ENCODE data around the gene GAS7.

Gene GAS7

DNA sequence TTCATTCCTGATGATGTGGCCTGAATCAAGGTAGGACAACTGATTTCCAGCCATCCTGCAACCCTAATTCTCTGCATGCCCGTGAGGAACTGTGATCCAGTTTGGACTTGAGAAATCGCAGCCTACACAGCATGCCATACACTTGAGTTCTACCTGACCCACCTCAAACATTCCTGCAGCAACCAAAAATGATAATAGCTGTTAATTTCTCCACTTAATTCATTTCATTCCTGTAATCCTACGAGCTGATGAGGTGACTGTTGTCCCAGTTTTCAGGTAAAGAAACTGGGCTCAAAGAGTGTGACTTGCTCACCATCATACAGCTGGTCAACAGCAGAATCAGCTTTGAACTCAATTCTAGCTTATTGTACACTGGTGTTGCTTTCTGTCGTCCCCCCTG is 2.2 kb upstream of the GAS7 start:
- H3K9me3 ChIP-seq (ENCODE audit: control insufficient read depth in 2 of 2, low read length in 2 of 2) = peaks cover 0 to 7% of the 10 kb centered on the region in 2 donors
- H3K4me3 ChIP-seq (ENCODE audit: low read length in 2 of 2) = no peak overlapping the region
- peaks cover 8 to 13% of the 10 kb centered on the region in 2 donors for H3K27me3 ChIP-seq (ENCODE audit: control insufficient read depth in 1 of 2, insufficient read depth in 2 of 2, low read length in 2 of 2)
- no peak overlapping the region for H3K9ac ChIP-seq (ENCODE audit: low read length in 2 of 2)
- H3K4me1 ChIP-seq (ENCODE audit: control insufficient read depth, insufficient read depth, low read length) = peaks cover 21% of the 10 kb centered on the region
- no peaks in the 10 kb centered on the region for H3K36me3 ChIP-seq (ENCODE audit: control insufficient read depth in 2 of 2, insufficient read depth in 2 of 2, low read length in 2 of 2)
- H3K27ac ChIP-seq (ENCODE audit: low read length) = no peak overlapping the region

GRCh38 chr17:10200016-10200415 is 1.6 kb upstream of the GAS7 start:
- Histone ChIP-seq H3K27me3 (ENCODE audit: control insufficient read depth in 1 of 2, insufficient read depth in 2 of 2, low read length in 2 of 2) (peaks cover 8 to 13% of the 10 kb centered on the region in 2 donors), H3K9me3 (ENCODE audit: control insufficient read depth in 2 of 2, low read length in 2 of 2) (peaks cover 3 to 4% of the 10 kb centered on the region in 2 donors), H3K9ac (ENCODE audit: low read length in 2 of 2) (no peak overlapping the region), H3K36me3 (ENCODE audit: control insufficient read depth in 2 of 2, insufficient read depth in 2 of 2, low read length in 2 of 2) (no peaks in the 10 kb centered on the region), H3K4me1 (ENCODE audit: control insufficient read depth, insufficient read depth, low read length) (peaks cover 22% of the 10 kb centered on the region), H3K4me3 (ENCODE audit: low read length in 2 of 2) (no peak overlapping the region), H3K27ac (ENCODE audit: low read length) (no peak overlapping the region)

DNA sequence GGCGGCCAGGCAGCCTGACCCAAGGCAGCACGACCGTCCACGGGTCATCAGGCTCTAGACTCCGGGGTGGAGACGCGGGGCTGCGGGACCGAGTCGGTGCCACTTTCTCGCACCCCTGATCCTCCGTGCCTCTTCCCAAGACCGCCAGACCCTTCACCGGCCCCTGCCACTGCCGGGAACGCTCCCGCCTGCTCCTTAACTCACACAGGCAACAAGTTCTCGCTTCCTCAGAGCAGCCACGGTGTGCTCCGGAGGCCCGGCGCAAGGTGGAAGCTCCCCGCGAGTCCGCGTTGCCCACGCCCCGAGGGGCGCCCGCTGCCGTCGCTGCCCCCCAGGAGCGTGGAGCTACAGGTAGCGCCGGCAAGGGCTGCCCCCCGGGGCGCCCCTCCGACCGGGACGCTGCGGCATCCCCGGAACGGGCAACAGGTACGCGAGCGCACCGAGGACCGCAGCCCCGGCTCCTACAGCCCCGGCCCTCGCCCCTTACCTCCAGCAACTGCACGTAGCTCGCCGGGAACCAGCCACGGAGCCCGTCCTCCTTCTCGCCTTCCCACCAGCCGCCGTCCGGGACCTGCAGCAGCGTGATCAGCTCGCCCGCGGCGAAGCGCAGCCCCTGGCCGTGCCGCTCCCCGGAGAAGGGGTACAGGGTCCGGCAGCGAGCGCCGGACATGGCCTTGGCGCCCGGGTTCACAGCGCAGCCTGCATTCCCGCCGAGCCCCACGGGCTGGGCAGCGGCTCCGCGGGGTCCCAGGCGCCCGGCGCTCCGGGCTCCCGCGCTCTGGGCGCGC is 491 bp downstream of the GAS7 start:
- H3K4me1 ChIP-seq (ENCODE audit: control insufficient read depth, insufficient read depth, low read length) = peaks cover 22% of the 10 kb centered on the region
- H3K4me3 ChIP-seq (ENCODE audit: low read length in 2 of 2) = peak overlapping the region; percentile 57 to 77
- H3K36me3 ChIP-seq (ENCODE audit: control insufficient read depth in 2 of 2, insufficient read depth in 2 of 2, low read length in 2 of 2) = no peaks in the 10 kb centered on the region
- H3K9ac ChIP-seq (ENCODE audit: low read length in 2 of 2) = peak overlapping the region; percentile 17 to 51
- H3K9me3 ChIP-seq (ENCODE audit: control insufficient read depth in 2 of 2, low read length in 2 of 2) = peaks cover 13 to 14% of the 10 kb centered on the region in 2 donors
- H3K27me3 ChIP-seq (ENCODE audit: control insufficient read depth in 1 of 2, insufficient read depth in 2 of 2, low read length in 2 of 2) = peaks cover 8 to 13% of the 10 kb centered on the region in 2 donors
- H3K27ac ChIP-seq (ENCODE audit: low read length) = no peak overlapping the region

DNA sequence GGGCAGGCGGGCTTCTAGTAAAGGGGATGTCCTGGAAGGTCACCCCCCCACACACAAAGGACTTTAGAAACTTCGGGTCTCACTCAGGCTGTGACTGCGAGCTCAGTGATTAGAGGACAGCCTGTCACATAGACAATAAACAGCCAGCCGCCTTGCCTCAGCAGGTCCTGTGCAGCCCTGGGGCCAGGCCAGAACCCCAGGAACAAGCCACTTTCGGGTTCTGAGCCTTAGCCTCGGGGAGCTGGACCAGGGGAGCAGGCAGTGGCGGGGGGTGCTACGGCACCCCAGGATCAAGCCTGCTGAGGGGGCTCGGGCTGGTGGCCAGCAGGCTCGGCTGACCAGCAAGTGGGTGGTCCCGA is 1.1 kb downstream of the GAS7 start:
- H3K36me3 ChIP-seq (ENCODE audit: control insufficient read depth in 2 of 2, insufficient read depth in 2 of 2, low read length in 2 of 2) = no peaks in the 10 kb centered on the region
- peaks cover 14 to 17% of the 10 kb centered on the region in 2 donors for H3K9me3 ChIP-seq (ENCODE audit: control insufficient read depth in 2 of 2, low read length in 2 of 2)
- H3K27me3 ChIP-seq (ENCODE audit: control insufficient read depth in 1 of 2, insufficient read depth in 2 of 2, low read length in 2 of 2) = peaks cover 8 to 13% of the 10 kb centered on the region in 2 donors
- peaks cover 22% of the 10 kb centered on the region for H3K4me1 ChIP-seq (ENCODE audit: control insufficient read depth, insufficient read depth, low read length)
- no peak overlapping the region for H3K27ac ChIP-seq (ENCODE audit: low read length)
- H3K4me3 ChIP-seq (ENCODE audit: low read length in 2 of 2) = peak overlapping the region; percentile 57 to 77
- H3K9ac ChIP-seq (ENCODE audit: low read length in 2 of 2) = peak overlapping the region; percentile 17 to 51

DNA sequence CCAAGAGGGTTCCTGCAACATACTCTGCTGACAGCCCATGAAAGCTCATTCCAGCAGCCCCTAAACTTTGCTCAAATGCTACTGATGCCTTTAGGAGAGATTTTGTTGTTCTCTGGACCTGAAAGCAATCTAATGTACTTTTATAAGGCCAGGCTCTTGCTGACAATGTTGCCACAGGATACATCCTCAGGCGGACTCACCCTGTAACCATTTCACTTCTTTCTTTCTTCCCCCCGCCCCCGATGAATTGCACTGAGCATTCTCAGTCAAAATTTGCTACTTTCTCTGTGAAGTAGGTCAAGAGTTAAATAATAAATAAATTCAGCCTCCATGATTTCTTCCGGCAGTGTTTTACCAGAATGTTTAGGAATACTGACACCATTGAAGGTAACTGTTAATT is 1.5 kb downstream of the GAS7 start:
- peak overlapping the region; percentile 57 to 77 for H3K4me3 ChIP-seq (ENCODE audit: low read length in 2 of 2)
- peaks cover 22% of the 10 kb centered on the region for H3K4me1 ChIP-seq (ENCODE audit: control insufficient read depth, insufficient read depth, low read length)
- H3K27me3 ChIP-seq (ENCODE audit: control insufficient read depth in 1 of 2, insufficient read depth in 2 of 2, low read length in 2 of 2) = peaks cover 8 to 13% of the 10 kb centered on the region in 2 donors
- no peaks in the 10 kb centered on the region for H3K36me3 ChIP-seq (ENCODE audit: control insufficient read depth in 2 of 2, insufficient read depth in 2 of 2, low read length in 2 of 2)
- no peak overlapping the region for H3K27ac ChIP-seq (ENCODE audit: low read length)
- peak overlapping the region in 1 of 2 donors; percentile 17 for H3K9ac ChIP-seq (ENCODE audit: low read length in 2 of 2)
- peaks cover 14 to 17% of the 10 kb centered on the region in 2 donors for H3K9me3 ChIP-seq (ENCODE audit: control insufficient read depth in 2 of 2, low read length in 2 of 2)

GRCh38 chr17:10196384-10196895 is 2.0 kb downstream of the GAS7 start:
- Histone ChIP-seq H3K4me1 (ENCODE audit: control insufficient read depth, insufficient read depth, low read length) (peaks cover 22% of the 10 kb centered on the region), H3K36me3 (ENCODE audit: control insufficient read depth in 2 of 2, insufficient read depth in 2 of 2, low read length in 2 of 2) (no peaks in the 10 kb centered on the region), H3K4me3 (ENCODE audit: low read length in 2 of 2) (peak overlapping the region; percentile 57 to 77), H3K9ac (ENCODE audit: low read length in 2 of 2) (peak overlapping the region in 1 of 2 donors; percentile 17), H3K27me3 (ENCODE audit: control insufficient read depth in 1 of 2, insufficient read depth in 2 of 2, low read length in 2 of 2) (peaks cover 8 to 13% of the 10 kb centered on the region in 2 donors), H3K9me3 (ENCODE audit: control insufficient read depth in 2 of 2, low read length in 2 of 2) (peaks cover 14 to 17% of the 10 kb centered on the region in 2 donors), H3K27ac (ENCODE audit: low read length) (no peak overlapping the region)

GRCh38 chr17:10195090-10195805 is 3.2 kb downstream of the GAS7 start:
- H3K27me3 ChIP-seq (ENCODE audit: control insufficient read depth in 1 of 2, insufficient read depth in 2 of 2, low read length in 2 of 2) = peaks cover 2 to 13% of the 10 kb centered on the region in 2 donors
- H3K9ac ChIP-seq (ENCODE audit: low read length in 2 of 2) = no peak overlapping the region
- no peaks in the 10 kb centered on the region for H3K36me3 ChIP-seq (ENCODE audit: control insufficient read depth in 2 of 2, insufficient read depth in 2 of 2, low read length in 2 of 2)
- no peak overlapping the region for H3K4me3 ChIP-seq (ENCODE audit: low read length in 2 of 2)
- peaks cover 14 to 17% of the 10 kb centered on the region in 2 donors for H3K9me3 ChIP-seq (ENCODE audit: control insufficient read depth in 2 of 2, low read length in 2 of 2)
- no peak overlapping the region for H3K27ac ChIP-seq (ENCODE audit: low read length)
- peaks cover 22% of the 10 kb centered on the region for H3K4me1 ChIP-seq (ENCODE audit: control insufficient read depth, insufficient read depth, low read length)

GRCh38 chr17:10193632-10194031 is 4.8 kb downstream of the GAS7 start:
- Histone ChIP-seq H3K9ac (ENCODE audit: low read length in 2 of 2) (no peak overlapping the region), H3K36me3 (ENCODE audit: control insufficient read depth in 2 of 2, insufficient read depth in 2 of 2, low read length in 2 of 2) (no peaks in the 10 kb centered on the region), H3K4me1 (ENCODE audit: control insufficient read depth, insufficient read depth, low read length) (peaks cover 19% of the 10 kb centered on the region), H3K27ac (ENCODE audit: low read length) (no peak overlapping the region), H3K27me3 (ENCODE audit: control insufficient read depth in 1 of 2, insufficient read depth in 2 of 2, low read length in 2 of 2) (peaks cover 2 to 10% of the 10 kb centered on the region in 2 donors), H3K9me3 (ENCODE audit: control insufficient read depth in 2 of 2, low read length in 2 of 2) (peaks cover 14 to 17% of the 10 kb centered on the region in 2 donors), H3K4me3 (ENCODE audit: low read length in 2 of 2) (no peak overlapping the region)

GRCh38 chr17:10192972-10193371 is 5.4 kb downstream of the GAS7 start:
- H3K27ac ChIP-seq (ENCODE audit: low read length) = no peak overlapping the region
- no peak overlapping the region for H3K9ac ChIP-seq (ENCODE audit: low read length in 2 of 2)
- no peaks in the 10 kb centered on the region for H3K36me3 ChIP-seq (ENCODE audit: control insufficient read depth in 2 of 2, insufficient read depth in 2 of 2, low read length in 2 of 2)

DNA sequence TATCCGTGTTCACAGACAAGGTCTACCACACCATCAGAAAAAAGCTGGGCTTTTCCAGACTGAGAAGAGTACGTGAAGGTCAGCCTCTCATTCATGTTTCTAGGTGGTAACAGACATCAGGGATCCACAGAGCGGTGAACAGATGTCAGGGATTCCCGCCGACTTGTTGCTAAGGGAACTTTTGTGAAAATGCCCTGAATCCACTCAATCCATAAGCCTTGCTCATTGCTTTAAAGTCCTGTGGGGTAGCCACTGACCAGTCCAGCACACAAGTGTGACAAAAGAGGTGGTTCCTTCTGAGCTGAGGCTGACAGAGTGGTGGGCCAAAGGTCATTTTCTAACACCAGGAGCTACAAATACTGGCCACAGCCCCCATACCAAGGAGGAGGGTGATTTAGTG is 5.9 kb downstream of the GAS7 start:
- Histone ChIP-seq H3K27me3 (ENCODE audit: control insufficient read depth in 1 of 2, insufficient read depth in 2 of 2, low read length in 2 of 2) (peaks cover 1 to 2% of the 10 kb centered on the region in 2 donors), H3K4me1 (ENCODE audit: control insufficient read depth, insufficient read depth, low read length) (peaks cover 10% of the 10 kb centered on the region), H3K4me3 (ENCODE audit: low read length in 2 of 2) (no peak overlapping the region), H3K36me3 (ENCODE audit: control insufficient read depth in 2 of 2, insufficient read depth in 2 of 2, low read length in 2 of 2) (no peaks in the 10 kb centered on the region), H3K9me3 (ENCODE audit: control insufficient read depth in 2 of 2, low read length in 2 of 2) (peaks cover 14 to 17% of the 10 kb centered on the region in 2 donors), H3K9ac (ENCODE audit: low read length in 2 of 2) (no peak overlapping the region), H3K27ac (ENCODE audit: low read length) (no peak overlapping the region)

More at GRCh38 chr17:10192972-10193371, 5.4 kb downstream of the GAS7 start:
- H3K27me3 ChIP-seq (ENCODE audit: control insufficient read depth in 1 of 2, insufficient read depth in 2 of 2, low read length in 2 of 2) = peaks cover 2 to 6% of the 10 kb centered on the region in 2 donors
- H3K4me3 ChIP-seq (ENCODE audit: low read length in 2 of 2) = no peak overlapping the region
- peaks cover 16% of the 10 kb centered on the region for H3K4me1 ChIP-seq (ENCODE audit: control insufficient read depth, insufficient read depth, low read length)
- H3K9me3 ChIP-seq (ENCODE audit: control insufficient read depth in 2 of 2, low read length in 2 of 2) = peaks cover 14 to 17% of the 10 kb centered on the region in 2 donors

All from stomach smooth muscle (tissue), 2 donors.